Breast epithelium (tissue), 3 donors: ENCODE data around the gene PFN1.

Source experiments
- CTCF ChIP-seq, 3 donors: fragments of 450-650 bp; IDR thresholded peaks; one replicate each; pipeline ENCODE4 v1.5.1; 2016 to 2017; ENCODE audit warnings: antibody characterized with exemption in 3 of 3, mild to moderate bottlenecking in 3 of 3, moderate library complexity in 3 of 3
- POLR2A ChIP-seq: fragments of 450-650 bp; IDR thresholded peaks from one replicate; pipeline ENCODE4 v1.6.1; 2016; ENCODE audit warnings: antibody characterized with exemption, mild to moderate bottlenecking, moderate library complexity

GRCh38 chr17:4968486-4969046 lies 20.2 kb upstream of the PFN1 start:
- TF ChIP-seq CTCF (IDR thresholded peaks at IDR 0.05) (no peak), POLR2A (no peak)
